GM12801 (cell line): ENCODE data around the gene GGCT.

ENCODE experiments used
- CTCF ChIP-seq: IDR thresholded peaks from one replicate; pipeline ENCODE4 v1.5.1; 2011; ENCODE audit warnings: control low read depth; ENCODE audit not compliant: insufficient read length; ENCODE audit errors: extremely low read depth

Gene GGCT

GRCh38 chr7:30545791-30546555, 41.3 kb upstream of the GGCT start:
- TF ChIP-seq CTCF, result no peak

GRCh38 chr7:30543813-30544525, 39.3 kb upstream of the GGCT start:
- TF ChIP-seq CTCF, result no peak

- no peak for TF ChIP-seq CTCF
Measured at GRCh38 chr7:30533886-30534285, 29.3 kb upstream of the GGCT start.

GRCh38 chr7:30531286-30531685, 26.7 kb upstream of the GGCT start:
- no peak for TF ChIP-seq CTCF

- TF ChIP-seq CTCF, result no peak
Measured at GRCh38 chr7:30530373-30530772, 25.7 kb upstream of the GGCT start.

GRCh38 chr7:30528779-30529178, 24.1 kb upstream of the GGCT start:
- no peak for TF ChIP-seq CTCF

- TF ChIP-seq CTCF, result no peak
Measured at GRCh38 chr7:30526163-30526562, 21.5 kb upstream of the GGCT start.
